ENCODE results near the gene NXF2B. TPM values are rescaled to one million over a fixed set of nuclear protein-coding genes. Genes with fewer than 3 reads are reported as not detected.

NXF2B gene
- total RNA-seq, 4 donors from 2014 or later: 0.42 TPM; not detected in 3

DNA sequence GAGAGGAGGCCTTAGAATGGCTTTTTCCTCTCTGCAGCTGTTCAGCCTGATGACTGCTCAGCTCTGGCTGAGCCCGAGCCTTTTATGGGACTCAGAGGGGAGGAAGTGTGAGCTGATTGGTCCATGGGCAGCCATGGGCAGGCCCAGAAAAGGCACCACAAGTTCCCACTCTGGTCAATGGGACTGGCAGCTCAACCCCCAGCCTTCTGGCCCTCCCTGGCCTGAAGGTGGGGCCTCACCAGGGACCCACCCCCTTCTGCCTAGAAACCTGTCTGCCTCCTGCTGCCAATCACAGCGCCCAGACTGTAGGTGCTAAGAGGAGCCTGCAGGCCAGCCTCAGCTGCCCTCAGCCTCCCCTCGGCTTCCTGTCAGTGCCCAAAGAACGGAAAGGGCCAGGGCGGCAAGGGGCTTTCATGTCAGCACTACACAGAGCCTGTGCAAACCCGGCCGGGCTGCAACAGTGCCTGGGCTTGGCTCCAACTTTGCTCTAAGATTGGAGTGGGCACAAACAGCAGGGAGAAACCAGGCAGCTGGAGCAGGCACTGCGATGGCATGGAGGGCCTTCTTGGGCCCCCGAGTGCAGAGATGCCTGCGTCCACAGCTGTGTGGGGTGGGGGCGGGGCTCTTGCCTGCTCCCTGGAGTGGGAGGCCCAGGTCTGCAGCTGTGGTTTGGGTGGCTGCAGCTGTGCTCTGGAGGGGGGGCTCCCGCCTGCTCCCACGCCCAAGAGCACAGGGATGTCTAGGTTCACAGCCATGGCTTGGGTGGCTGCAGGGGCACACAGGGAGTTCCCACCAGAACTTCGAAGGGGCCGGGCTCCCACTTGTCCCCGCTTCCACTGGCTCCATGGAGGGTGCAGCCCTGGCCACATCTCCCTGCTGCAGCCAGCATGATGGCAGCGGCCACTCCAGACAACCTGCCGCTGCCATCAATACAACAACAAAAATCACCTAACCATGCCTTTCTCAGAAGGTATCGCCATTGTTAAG is 100.2 kb downstream of the NXF2B start:
- intact Hi-C loops (cut with DNase I): no loop called here
- 73% methylated on average over 7 of the region's 19 CpGs for WGBS
- Histone ChIP-seq H3K9me3 (no peaks in the 10 kb centered on the region), H3K4me1 (no peaks in the 10 kb centered on the region), H3K4me3 (no peak overlapping the region), H3K27me3 (peaks cover 0 to 8% (median 0%) of the 10 kb centered on the region in 4 donors), H3K27ac (replicated peaks in 1 of 4) (no peak overlapping the region), H3K36me3 (no peaks in the 10 kb centered on the region)
- TF ChIP-seq POLR2AphosphoS5 (IDR thresholded peaks at IDR 0.05) (no peak), EP300 (IDR thresholded peaks at IDR 0.05) (no peak), POLR2A (IDR thresholded peaks at IDR 0.05; ENCODE audit: low read depth) (no peak)
- TF ChIP-seq, protein P1, sequence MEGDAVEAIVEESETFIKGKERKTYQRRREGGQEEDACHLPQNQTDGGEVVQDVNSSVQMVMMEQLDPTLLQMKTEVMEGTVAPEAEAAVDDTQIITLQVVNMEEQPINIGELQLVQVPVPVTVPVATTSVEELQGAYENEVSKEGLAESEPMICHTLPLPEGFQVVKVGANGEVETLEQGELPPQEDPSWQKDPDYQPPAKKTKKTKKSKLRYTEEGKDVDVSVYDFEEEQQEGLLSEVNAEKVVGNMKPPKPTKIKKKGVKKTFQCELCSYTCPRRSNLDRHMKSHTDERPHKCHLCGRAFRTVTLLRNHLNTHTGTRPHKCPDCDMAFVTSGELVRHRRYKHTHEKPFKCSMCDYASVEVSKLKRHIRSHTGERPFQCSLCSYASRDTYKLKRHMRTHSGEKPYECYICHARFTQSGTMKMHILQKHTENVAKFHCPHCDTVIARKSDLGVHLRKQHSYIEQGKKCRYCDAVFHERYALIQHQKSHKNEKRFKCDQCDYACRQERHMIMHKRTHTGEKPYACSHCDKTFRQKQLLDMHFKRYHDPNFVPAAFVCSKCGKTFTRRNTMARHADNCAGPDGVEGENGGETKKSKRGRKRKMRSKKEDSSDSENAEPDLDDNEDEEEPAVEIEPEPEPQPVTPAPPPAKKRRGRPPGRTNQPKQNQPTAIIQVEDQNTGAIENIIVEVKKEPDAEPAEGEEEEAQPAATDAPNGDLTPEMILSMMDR (IDR thresholded peaks at IDR 0.05): no peak
- DNase-seq (ENCODE audit: extremely low spot score): no peak

DNA sequence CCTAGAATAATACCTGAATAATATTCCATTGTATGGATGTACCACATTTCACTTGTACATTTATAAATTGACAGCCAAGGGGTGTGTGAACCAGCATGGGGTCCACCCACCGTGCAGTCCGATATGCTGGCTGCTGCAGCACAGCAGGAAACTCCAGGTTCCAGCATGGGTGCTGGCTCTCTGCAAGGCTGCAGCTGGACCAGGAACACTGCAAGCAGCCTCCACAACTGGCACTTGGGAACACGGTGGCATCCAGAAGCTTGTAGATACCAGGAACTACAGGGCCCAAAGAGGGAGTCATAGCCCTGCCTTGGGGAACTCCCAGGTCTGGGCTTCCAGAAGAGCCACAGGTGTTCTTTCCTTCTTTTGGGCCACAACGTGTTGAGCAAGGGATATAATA is 101.6 kb downstream of the NXF2B start:
- no peaks in the 10 kb centered on the region for H3K9me3 ChIP-seq
- no peak for DNase-seq (ENCODE audit: extremely low spot score)

More for the DNA sequence above, 101.6 kb downstream of the NXF2B start:
- no peaks in the 10 kb centered on the region for H3K36me3 ChIP-seq
- TF ChIP-seq, protein P1 (IDR thresholded peaks at IDR 0.05): no peak
- TF ChIP-seq POLR2AphosphoS5 (IDR thresholded peaks at IDR 0.05) (no peak), EP300 (IDR thresholded peaks at IDR 0.05) (no peak), POLR2A (IDR thresholded peaks at IDR 0.05; ENCODE audit: low read depth) (no peak)
- no peak overlapping the region for H3K27ac ChIP-seq (replicated peaks in 1 of 4)
- intact Hi-C loops (cut with DNase I): no loop called here
- 13% methylated on average over 1 of the region's 4 CpGs for WGBS
- no peak overlapping the region for H3K4me3 ChIP-seq
- no peaks in the 10 kb centered on the region for H3K4me1 ChIP-seq
- H3K27me3 ChIP-seq: peaks cover 0 to 8% (median 0%) of the 10 kb centered on the region in 4 donors

Other genes starting within 250 kb of the NXF2B start
- not detected for gene TCP11X1, start 224.7 kb downstream of the NXF2B start, total RNA-seq
- not detected for gene NXF2, start 192.8 kb downstream of the NXF2B start, total RNA-seq
- gene TCP11X2, start 31.8 kb upstream of the NXF2B start, total RNA-seq: not detected
- under 1 TPM in 1 of 4 donors, not detected in 3; 0.66 TPM for gene TMSB15A, start 76.7 kb upstream of the NXF2B start, total RNA-seq
- 10 to 100 TPM in 2 of 4 donors, 1 to 10 TPM in 2; 9.9 to 11.1 (median 10.2) TPM for gene ARMCX5, start 159.5 kb upstream of the NXF2B start, total RNA-seq
- 10 to 100 TPM in 3 of 4 donors, 1 to 10 TPM in 1; 9.9 to 18.5 (median 13.1) TPM for gene GPRASP1, start 211.5 kb upstream of the NXF2B start, total RNA-seq

Data from esophagus muscularis mucosa (tissue), 4 donors.